PC-3 (cell line): ENCODE results near the gene PTPN18.

ENCODE experiments used
- CTCF ChIP-seq: fragments of 300-600 bp; sonication (generic); conservative IDR thresholded peaks from 2 replicates; pipeline ENCODE4 v1.5.1; 2017; ENCODE audit warnings: antibody characterized with exemption, low read depth, mild to moderate bottlenecking, low read length
- EZH2 ChIP-seq: fragments of 300-600 bp; sonication (generic); IDR thresholded peaks from one replicate; pipeline ENCODE4 v1.6.1; 2017; ENCODE audit warnings: antibody characterized with exemption, mild to moderate bottlenecking, low read length; ENCODE audit not compliant: unreplicated experiment
- EZH2phosphoT487 ChIP-seq: fragments of 300-600 bp; sonication (generic); IDR thresholded peaks from 2 replicates; pipeline ENCODE4 v1.6.1; 2018; ENCODE audit warnings: mild to moderate bottlenecking, antibody characterized with exemption, low read length, borderline replicate concordance

GRCh38 chr2:130335226-130335625, 20.6 kb upstream of the PTPN18 start:
- TF ChIP-seq CTCF (no peak), EZH2 (no peak), EZH2phosphoT487 (no peak)
